WTC11 (cell line): ENCODE data around the gene SHMT1.

Experiments
- CREB1 ChIP-seq: sonication (generic); formaldehyde crosslinking; IDR thresholded peaks from 2 replicates; pipeline ENCODE4 v1.8.0; 2023; ENCODE audit warnings: mild to moderate bottlenecking, missing genetic modification reagents
- CREM ChIP-seq: sonication (generic); formaldehyde crosslinking; IDR thresholded peaks from 2 replicates; pipeline ENCODE4 v1.8.1; 2022; ENCODE audit warnings: mild to moderate bottlenecking, missing genetic modification reagents, moderate library complexity
- CTCF ChIP-seq: fragments of 200-600 bp; IDR thresholded peaks from 2 replicates; pipeline ENCODE4 v1.8.0; 2022; ENCODE audit warnings: antibody characterized with exemption
- ESRRA ChIP-seq: sonication (generic); formaldehyde crosslinking; IDR thresholded peaks from 2 replicates; pipeline ENCODE4 v1.8.1; 2022; ENCODE audit warnings: mild to moderate bottlenecking, missing genetic modification reagents, borderline replicate concordance
- NR3C1 ChIP-seq: sonication (generic); formaldehyde crosslinking; conservative IDR thresholded peaks from 2 replicates; pipeline ENCODE4 v1.8.1; 2023; ENCODE audit warnings: low read depth, mild to moderate bottlenecking, missing genetic modification reagents
- SP1 ChIP-seq: sonication (generic); formaldehyde crosslinking; conservative IDR thresholded peaks from 2 replicates; pipeline ENCODE4 v1.8.1; 2022; ENCODE audit warnings: missing genetic modification reagents
- TCF7 ChIP-seq: sonication (generic); formaldehyde crosslinking; IDR thresholded peaks from 2 replicates; pipeline ENCODE4 v1.8.0; 2022; ENCODE audit warnings: mild to moderate bottlenecking, low read depth, missing genetic modification reagents, moderate library complexity
- ZNF263 ChIP-seq: sonication (generic); formaldehyde crosslinking; IDR thresholded peaks from 2 replicates; pipeline ENCODE4 v1.8.1; 2022; ENCODE audit warnings: low read depth, mild to moderate bottlenecking, moderate library complexity, missing genetic modification reagents
- TF ChIP-seq, protein P1 (sequence below): sonication (generic); formaldehyde crosslinking; IDR thresholded peaks from 2 replicates; pipeline ENCODE4 v1.8.0; 2022; ENCODE audit warnings: mild to moderate bottlenecking, missing genetic modification reagents
- TF ChIP-seq, protein P2 (sequence below): sonication (generic); formaldehyde crosslinking; IDR thresholded peaks from 2 replicates; pipeline ENCODE4 v1.8.0; 2022; ENCODE audit warnings: mild to moderate bottlenecking, missing genetic modification reagents

DNA sequence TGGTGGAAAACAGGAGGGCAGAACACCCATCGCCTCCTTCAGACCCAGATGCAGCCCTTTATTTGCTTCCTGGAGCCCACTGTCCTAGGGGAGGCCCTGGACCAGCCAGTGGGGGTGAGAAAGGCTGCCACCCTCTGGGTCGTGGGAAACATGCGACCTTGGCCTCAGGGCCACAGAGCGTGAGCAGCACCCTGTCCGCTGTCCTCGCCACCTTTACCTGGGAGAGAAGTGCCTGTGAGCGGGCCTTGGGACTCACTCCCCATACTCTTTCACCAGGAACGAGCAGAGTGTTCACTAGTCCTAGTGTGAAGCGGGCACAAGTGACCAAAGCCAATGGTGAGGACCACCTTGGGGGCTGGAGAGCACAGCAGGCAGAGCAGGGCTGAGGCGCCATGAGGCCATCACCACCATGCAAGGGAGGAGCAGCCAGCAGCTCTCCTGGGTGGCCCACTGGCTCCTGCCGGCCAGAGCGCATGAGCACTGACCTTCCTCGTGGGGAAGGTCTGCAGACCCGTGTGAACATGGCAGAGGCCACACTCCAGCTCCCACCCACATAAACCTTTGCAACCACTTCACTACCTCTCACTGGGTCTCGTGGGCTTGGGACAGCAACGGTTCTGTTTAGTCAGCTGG lies 39.7 kb downstream of the SHMT1 start:
- TF ChIP-seq ESRRA (CRISPR knock-in tag) = no peak
- TF ChIP-seq, protein P1, sequence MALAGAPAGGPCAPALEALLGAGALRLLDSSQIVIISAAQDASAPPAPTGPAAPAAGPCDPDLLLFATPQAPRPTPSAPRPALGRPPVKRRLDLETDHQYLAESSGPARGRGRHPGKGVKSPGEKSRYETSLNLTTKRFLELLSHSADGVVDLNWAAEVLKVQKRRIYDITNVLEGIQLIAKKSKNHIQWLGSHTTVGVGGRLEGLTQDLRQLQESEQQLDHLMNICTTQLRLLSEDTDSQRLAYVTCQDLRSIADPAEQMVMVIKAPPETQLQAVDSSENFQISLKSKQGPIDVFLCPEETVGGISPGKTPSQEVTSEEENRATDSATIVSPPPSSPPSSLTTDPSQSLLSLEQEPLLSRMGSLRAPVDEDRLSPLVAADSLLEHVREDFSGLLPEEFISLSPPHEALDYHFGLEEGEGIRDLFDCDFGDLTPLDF (CRISPR knock-in tag) = no peak
- no peak for TF ChIP-seq NR3C1
- no peak for TF ChIP-seq TCF7 (CRISPR knock-in tag)
- TF ChIP-seq CTCF = no peak
- TF ChIP-seq, protein P2, sequence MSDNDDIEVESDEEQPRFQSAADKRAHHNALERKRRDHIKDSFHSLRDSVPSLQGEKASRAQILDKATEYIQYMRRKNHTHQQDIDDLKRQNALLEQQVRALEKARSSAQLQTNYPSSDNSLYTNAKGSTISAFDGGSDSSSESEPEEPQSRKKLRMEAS = no peak
- no peak for TF ChIP-seq SP1
- no peak for TF ChIP-seq ZNF263
- no peak for TF ChIP-seq CREM (CRISPR knock-in tag)
- no peak for TF ChIP-seq CREB1 (CRISPR knock-in tag)
